Activated T-helper 17 cell treated with anti-CD3 and anti-CD28 coated beads, Interleukin-2, amount 50 U/mL, for 72 hours (primary cell): Measurements from ENCODE around the gene ABHD8. TPM values are rescaled to one million over a fixed set of nuclear protein-coding genes. Genes with fewer than 3 reads are reported as not detected.
A peak's percentile ranks its signal among the peaks of the same experiment; 100 is the strongest.

Source experiments
- ATAC-seq: fragments of 150-1000 bp; cut with Tn5 transposase; replicated peaks from 2 replicates; pipeline ENCODE4 v1.10.0; 2021; ENCODE audit warnings: mild to moderate bottlenecking, moderate library complexity
- H3K27ac Mint-ChIP-seq: one replicate; pipeline ENCODE4 v1.8.0; 2022; ENCODE audit warnings: mixed read lengths
- H3K27me3 Mint-ChIP-seq: one replicate; pipeline ENCODE4 v1.8.0; 2022; ENCODE audit warnings: mixed read lengths
- H3K36me3 Mint-ChIP-seq: one replicate; pipeline ENCODE4 v1.8.0; 2022; ENCODE audit warnings: low read depth, mild to moderate bottlenecking, mixed read lengths
- H3K4me1 Mint-ChIP-seq: one replicate; pipeline ENCODE4 v1.8.0; 2022; ENCODE audit warnings: mixed read lengths
- H3K4me3 Mint-ChIP-seq: one replicate; pipeline ENCODE4 v1.8.0; 2022; ENCODE audit warnings: mild to moderate bottlenecking, mixed read lengths
- H3K9me3 Mint-ChIP-seq: one replicate; pipeline ENCODE4 v1.8.0; 2022; ENCODE audit warnings: mixed read lengths
- total RNA-seq, 2 donors: library from RNA; stranded (reverse); gene quantifications; one replicate each; pipeline ENCODE4 v1.2.3, GENCODE V29; 2022

ABHD8 gene
- total RNA-seq, 2 donors from 2014 or later: 8.0 to 8.5 TPM

DNA sequence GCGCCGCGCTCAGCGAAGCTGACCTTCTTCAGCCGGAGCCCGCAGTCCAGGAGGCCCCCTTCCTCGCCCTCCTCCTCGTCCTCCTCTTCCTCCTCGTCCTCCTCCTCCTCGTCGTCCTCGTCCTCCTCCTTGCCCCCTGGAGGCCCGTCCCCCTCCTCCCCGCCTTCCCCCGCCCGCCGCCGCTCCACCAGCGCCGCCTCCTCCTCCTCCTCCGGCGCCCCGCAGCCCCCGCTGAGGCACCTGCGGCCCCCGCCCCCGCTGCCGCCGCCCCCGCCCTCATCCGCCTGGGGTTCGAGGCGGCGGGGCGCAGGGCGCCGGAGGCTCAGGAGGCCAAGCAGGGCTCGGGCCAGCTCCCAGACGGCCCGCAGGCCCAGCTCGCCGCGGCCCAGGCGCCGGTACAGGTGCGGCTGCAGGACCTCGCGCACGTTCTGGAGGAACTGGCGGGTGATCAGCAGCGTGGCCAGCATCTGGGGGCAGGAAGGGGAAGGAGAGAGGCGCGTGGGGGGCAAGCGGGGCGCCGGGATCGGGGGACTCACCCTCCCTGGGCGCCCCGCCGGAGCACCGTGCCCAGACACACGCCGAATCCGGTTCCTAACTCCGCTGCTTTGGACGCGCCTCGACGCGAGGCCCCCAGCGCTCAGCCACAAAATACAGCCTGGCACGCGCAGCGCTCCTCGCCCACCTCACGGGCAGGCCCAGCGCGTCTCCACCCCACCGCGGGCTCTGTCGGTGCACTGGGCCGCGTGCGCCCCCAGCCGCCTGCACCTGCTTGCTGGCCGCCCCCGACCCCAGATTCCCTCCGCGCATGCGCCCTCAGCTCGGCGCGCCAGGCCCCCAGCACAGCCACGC, 25.5 kb upstream of the ABHD8 start:
- H3K9me3 Mint-ChIP-seq: no peaks in the 10 kb centered on the region
- peak overlapping the region; percentile 61 for H3K4me3 Mint-ChIP-seq
- H3K27me3 Mint-ChIP-seq: no peaks in the 10 kb centered on the region
- ATAC-seq: peak; percentile 22
- H3K36me3 Mint-ChIP-seq: no peaks in the 10 kb centered on the region
- no peak overlapping the region for H3K27ac Mint-ChIP-seq
- peaks cover 2% of the 10 kb centered on the region for H3K4me1 Mint-ChIP-seq

DNA sequence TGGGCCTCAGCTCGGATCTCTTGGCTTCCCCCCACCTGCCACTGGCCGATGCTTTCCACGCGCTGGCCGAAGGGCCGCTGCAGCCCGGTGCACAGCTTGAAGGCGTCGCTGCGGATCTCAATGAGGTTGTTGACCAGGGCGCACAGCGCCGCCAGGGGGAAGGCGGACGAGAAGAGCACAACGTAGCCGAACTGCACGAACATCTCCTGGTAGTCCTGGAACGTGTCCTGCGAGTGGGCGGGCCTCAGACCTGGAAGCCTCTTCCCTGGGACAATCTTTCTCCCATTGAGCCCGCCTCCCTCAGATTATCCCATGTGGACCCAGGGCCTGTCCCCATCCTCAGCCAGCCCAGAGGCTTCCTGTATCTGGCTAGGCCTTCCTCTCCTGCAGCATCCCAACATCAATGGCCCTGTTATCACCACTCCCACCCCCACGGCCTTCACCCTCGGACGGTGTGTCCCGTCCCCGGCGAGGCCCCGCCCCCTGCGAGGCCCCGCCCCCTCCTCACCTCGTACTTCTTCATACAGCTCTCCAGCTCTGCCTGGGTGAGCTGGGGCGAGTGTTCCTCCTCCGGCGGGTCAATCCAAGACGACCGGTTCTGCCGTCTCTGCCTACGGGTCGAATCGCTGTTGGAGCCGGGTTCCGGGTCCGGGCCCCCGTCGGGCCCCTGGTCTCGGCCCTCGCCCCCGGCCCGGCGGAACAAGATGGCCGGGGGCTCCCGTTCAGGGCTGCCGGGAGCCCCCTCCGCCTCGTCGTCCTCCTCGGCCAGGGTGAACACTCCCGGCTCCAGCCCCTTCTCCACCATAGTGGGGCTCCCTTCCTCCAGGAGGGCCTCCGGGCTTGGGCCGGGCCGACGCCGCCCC, 24.7 kb upstream of the ABHD8 start:
- Mint-ChIP-seq H3K36me3 (peaks cover under 1% of the 10 kb centered on the region), H3K4me3 (peak overlapping the region; percentile 61), H3K27me3 (no peaks in the 10 kb centered on the region), H3K27ac (peak overlapping the region; percentile 56), H3K4me1 (no peaks in the 10 kb centered on the region), H3K9me3 (no peaks in the 10 kb centered on the region)
- ATAC-seq: peak; percentile 83

DNA sequence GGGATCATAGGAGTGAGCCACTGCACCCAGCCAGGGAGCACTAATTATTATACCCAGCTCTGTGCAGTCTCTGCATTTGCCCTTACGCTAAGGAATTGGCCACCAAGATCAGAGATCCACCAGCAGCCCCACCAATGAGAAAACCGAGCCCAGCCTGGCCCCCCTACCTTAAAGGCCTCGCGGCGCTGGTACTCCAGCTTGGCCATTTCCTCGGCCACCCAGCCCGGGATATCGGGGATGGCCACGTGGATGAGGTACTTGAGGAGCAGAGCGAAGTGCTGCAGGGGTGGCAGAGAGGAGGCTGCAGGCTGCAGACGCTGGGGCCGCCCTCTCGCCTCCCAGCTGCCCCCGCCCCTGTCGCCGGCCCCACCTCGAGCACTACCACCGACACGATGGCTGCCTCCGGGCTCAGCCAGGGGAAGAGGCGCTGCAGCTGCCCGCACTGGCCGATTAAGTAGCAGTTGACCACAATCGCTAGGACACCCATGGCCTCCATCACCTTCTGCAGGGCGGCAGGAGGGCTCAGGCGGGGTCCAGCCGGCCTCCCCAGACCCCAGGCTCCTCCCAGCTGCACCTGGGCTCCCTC, 23.9 kb upstream of the ABHD8 start:
- Mint-ChIP-seq H3K4me1 (peaks cover 5% of the 10 kb centered on the region), H3K9me3 (no peaks in the 10 kb centered on the region), H3K36me3 (peaks cover 8% of the 10 kb centered on the region), H3K27ac (no peak overlapping the region), H3K27me3 (no peaks in the 10 kb centered on the region), H3K4me3 (no peak overlapping the region)
- ATAC-seq: no peak

DNA sequence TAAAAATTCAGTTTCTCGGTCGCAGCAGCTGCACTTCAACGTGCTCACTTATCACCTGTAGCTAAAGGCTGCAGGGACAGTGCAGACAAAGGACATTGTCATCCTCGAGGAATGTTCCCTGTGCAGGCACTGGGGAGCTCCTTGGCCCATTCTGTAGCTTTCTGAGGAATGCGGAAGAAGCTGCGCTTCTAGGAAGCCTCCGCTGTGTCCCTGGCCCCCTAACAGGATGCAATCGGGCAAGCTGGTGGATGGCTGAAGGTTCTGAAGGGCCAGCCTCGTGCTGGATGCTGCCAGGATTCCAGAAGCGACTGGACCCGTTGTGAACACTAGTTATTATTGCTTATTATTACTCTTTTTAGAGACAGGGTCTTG, 23.4 kb upstream of the ABHD8 start:
- H3K27me3 Mint-ChIP-seq: no peaks in the 10 kb centered on the region
- no peak for ATAC-seq
- H3K36me3 Mint-ChIP-seq: peaks cover 10% of the 10 kb centered on the region
- peaks cover 5% of the 10 kb centered on the region for H3K4me1 Mint-ChIP-seq
- H3K27ac Mint-ChIP-seq: no peak overlapping the region
- no peaks in the 10 kb centered on the region for H3K9me3 Mint-ChIP-seq
- no peak overlapping the region for H3K4me3 Mint-ChIP-seq

DNA sequence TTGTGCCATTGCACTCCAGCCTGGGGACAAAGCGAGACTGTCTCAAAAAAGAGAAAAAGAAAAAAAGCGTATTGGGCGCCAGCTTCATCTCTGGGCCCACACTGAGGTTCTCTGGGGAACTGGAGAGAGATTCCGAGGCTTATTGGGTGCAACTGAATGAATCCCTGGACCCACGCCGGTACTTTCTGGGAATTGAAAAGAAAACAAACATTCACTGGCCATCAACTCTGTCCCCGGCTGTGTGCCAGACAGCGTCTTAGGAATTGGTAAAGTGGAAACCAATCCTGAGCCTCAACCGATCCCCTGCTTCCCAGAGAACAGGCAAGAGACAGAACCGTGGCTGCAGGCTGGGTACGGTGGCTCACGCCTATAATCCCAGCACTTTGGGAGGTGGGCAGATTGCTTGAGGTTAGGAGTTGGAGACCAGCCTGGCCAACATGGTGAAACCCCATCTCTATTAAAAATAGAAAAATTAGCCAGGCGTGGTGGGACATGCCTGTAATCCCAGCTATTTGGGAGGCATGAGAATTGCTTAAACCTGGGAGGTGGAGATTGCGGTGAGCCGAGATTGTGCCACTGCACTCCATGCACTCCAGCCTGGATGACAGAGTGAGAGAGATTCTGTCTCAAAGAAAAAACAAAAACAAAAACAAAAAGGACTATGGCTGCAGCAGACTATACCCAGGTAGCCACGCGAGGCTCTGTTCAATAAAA, 22.8 kb upstream of the ABHD8 start:
- Mint-ChIP-seq H3K27ac (no peak overlapping the region), H3K4me1 (peaks cover 5% of the 10 kb centered on the region), H3K36me3 (peaks cover 12% of the 10 kb centered on the region), H3K9me3 (no peaks in the 10 kb centered on the region), H3K4me3 (no peak overlapping the region), H3K27me3 (no peaks in the 10 kb centered on the region)
- no peak for ATAC-seq

DNA sequence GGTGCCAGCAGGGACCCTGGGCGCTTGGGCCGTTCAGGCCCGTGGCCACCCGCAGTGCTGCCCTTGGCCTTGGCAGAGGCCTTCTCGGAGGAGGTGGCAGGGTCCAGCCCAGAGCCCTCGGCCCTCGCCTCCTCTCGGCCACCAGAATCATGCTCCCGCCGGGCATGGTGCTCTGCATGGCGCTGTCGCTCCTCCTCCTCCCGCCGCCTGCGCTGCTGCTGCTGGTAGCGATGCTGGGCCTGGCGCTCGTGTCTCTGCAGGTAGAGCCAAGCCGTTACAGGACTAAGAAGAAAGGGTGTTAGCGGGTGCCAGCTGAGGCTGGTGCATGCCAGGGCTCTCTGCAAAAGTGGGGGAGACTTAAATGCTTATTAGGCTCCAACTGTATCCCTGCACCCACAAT, 21.9 kb upstream of the ABHD8 start:
- Mint-ChIP-seq H3K4me3 (no peak overlapping the region), H3K27ac (no peak overlapping the region), H3K4me1 (peaks cover 5% of the 10 kb centered on the region), H3K36me3 (peaks cover 21% of the 10 kb centered on the region), H3K9me3 (no peaks in the 10 kb centered on the region), H3K27me3 (no peaks in the 10 kb centered on the region)
- ATAC-seq: no peak

DNA sequence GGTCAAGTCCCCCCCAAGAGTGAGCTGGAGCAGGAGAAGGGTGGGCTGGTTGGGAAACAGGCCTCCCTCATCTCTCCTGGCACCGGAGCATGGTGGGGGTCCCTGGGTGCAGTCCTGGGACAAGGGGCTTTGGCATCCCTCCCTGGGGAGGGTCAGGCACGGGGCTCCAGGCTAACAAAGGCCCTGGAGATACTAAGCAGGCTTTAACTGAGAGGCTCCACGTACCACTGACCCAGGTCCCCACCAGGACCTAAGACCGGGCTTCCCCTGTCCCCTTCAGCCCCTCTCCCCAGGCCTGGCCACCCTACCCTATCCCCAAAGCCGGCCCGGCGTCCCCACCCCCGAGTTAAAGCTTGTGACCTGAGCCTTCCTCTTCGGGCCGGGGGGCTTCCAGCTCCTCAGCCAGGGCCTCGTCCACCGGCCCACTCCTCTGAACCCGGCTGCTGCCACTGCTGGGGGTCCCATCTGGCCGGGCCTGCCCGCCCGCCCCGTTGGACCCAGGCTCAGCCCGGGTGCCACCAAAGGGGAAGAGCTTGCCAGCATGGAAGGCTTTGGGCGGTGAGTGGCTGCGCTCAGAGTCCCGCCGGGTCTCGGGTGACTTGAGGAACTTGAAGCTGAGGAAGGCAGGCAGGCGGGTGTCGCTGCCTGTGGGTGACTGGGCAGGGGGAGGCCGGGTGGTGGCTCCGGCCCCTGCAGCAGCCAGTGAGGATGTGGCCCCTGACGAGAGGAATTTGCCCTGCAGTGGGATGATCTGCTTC, 21.3 kb upstream of the ABHD8 start:
- H3K4me1 Mint-ChIP-seq: peaks cover 5% of the 10 kb centered on the region
- peaks cover 27% of the 10 kb centered on the region for H3K36me3 Mint-ChIP-seq
- H3K4me3 Mint-ChIP-seq: no peak overlapping the region
- no peak overlapping the region for H3K27ac Mint-ChIP-seq
- H3K9me3 Mint-ChIP-seq: no peaks in the 10 kb centered on the region
- H3K27me3 Mint-ChIP-seq: no peaks in the 10 kb centered on the region
- no peak for ATAC-seq

DNA sequence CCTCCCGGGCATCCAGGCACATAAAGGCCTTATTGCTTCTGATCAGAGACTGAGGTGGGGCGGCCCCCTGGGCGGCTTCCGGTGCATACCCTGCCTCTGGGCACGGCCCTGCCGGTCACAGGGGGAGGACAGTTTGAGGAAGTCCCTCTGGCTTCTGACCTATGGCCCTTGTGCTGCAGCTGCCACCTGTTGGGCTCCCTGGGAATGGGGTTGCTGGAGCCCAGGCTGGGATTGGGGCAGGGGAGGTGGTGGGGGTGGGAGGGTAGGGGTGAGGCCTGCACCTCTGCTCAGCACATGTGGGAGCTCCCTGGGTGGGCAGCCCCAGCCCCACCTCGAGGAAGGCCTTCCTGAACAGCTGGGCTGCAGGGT, 20.7 kb upstream of the ABHD8 start:
- peak; percentile 19 for ATAC-seq
- Mint-ChIP-seq H3K36me3 (peaks cover 33% of the 10 kb centered on the region), H3K27ac (no peak overlapping the region), H3K9me3 (no peaks in the 10 kb centered on the region), H3K4me3 (no peak overlapping the region), H3K27me3 (no peaks in the 10 kb centered on the region), H3K4me1 (peaks cover 5% of the 10 kb centered on the region)

DNA sequence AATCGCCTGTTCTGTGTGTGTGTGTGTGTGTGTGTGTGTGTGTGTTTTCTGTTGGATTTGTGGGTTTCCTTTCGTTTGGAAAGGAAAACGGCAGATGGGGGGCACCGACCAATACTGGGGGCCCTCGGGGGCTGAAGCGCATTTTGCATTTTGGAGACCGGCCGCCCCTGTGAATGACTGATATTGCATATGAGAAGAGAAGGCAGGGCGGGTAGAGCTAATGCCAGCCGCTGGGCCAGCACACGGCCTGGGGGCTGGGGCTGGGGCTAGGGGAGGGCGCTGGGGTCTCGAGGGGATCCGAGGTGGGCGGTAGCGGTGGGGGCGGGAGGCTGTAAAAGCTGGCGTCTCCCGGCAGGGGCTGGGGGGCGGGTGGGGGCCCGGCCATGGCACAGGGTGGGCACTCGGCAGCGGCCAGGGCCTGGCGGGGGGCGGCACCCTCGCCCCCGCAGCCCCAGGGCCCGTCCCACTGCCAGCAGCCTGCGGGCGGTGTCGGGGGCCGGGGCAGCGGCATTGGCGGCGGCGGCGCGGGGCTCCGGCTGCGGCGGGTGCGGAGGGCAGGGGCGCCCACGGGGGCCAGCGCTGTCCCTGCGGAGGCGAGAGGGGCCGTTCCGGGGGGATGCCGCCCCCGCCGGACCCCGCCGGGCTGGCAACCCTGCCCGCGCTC, 20.2 kb upstream of the ABHD8 start:
- no peaks in the 10 kb centered on the region for H3K9me3 Mint-ChIP-seq
- H3K4me1 Mint-ChIP-seq: peaks cover 5% of the 10 kb centered on the region
- no peaks in the 10 kb centered on the region for H3K27me3 Mint-ChIP-seq
- peak overlapping the region; percentile 12 for H3K4me3 Mint-ChIP-seq
- peaks cover 35% of the 10 kb centered on the region for H3K36me3 Mint-ChIP-seq
- ATAC-seq: no peak
- no peak overlapping the region for H3K27ac Mint-ChIP-seq

DNA sequence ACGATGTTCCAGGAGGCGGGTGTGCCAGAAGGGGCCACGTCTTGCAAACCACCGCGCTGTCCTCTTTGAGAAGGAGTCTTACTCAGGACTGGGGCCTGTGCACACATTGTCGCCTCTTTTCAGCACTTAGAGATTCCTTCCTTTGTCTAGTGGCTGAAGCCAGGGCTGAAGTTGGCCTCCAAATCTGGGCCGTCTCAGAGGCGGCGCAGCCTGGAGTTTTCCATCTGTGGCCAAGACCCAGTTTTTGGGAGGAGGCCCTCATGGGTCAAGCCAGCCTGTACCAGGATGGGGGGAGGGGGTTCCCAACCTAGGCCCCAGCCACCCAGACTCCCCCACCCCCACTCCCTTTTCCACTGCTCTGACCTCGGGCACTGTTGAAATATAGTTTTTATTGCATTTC, 19.6 kb upstream of the ABHD8 start:
- H3K4me1 Mint-ChIP-seq: peaks cover 5% of the 10 kb centered on the region
- no peak for ATAC-seq
- peaks cover 36% of the 10 kb centered on the region for H3K36me3 Mint-ChIP-seq
- no peak overlapping the region for H3K27ac Mint-ChIP-seq
- H3K9me3 Mint-ChIP-seq: no peaks in the 10 kb centered on the region
- H3K27me3 Mint-ChIP-seq: no peaks in the 10 kb centered on the region
- peak overlapping the region; percentile 12 for H3K4me3 Mint-ChIP-seq

DNA sequence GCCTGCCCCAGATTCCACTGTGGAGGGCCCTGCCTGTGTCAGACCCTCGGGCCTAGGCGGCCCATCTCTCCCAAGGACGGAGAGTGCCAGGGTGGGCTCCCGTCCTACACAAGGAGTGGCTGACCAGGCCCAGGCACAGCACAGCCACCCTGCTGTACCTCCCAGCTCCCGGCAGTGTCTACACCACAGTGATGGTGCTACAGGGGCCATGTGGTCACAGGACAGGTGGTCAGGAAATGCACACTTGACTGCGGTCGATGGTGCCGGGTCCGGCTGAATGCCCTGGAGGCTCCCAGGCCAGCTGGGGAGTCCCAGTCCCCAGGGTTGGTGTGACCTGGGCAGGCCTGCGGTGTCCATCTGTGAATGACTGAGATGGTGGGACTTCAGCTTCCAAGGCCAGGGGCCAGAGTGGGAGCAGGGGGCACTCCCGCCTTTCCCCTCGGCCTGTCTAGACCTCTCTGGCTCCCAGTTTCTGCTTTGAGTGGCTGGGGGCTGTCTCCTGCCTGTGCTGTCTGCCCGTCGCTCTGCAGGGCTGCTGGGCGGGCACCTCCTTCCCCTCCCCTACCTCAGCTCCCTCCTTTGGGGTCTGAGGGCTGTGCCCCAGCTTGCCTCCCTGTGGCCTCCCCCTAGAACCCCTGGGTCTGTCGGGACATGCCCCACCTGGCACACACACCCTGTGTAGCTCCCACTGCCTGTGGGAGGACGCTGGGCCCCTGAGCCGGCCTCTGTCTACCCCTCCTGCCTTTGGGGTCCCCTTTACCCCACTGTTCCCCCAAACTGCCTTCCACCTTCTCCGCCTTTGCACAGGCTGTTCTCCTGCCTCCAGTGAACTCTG, 18.6 kb upstream of the ABHD8 start:
- Mint-ChIP-seq H3K27me3 (no peaks in the 10 kb centered on the region), H3K36me3 (peaks cover 46% of the 10 kb centered on the region), H3K9me3 (no peaks in the 10 kb centered on the region), H3K27ac (no peak overlapping the region), H3K4me3 (no peak overlapping the region), H3K4me1 (peaks cover 5% of the 10 kb centered on the region)
- no peak for ATAC-seq

DNA sequence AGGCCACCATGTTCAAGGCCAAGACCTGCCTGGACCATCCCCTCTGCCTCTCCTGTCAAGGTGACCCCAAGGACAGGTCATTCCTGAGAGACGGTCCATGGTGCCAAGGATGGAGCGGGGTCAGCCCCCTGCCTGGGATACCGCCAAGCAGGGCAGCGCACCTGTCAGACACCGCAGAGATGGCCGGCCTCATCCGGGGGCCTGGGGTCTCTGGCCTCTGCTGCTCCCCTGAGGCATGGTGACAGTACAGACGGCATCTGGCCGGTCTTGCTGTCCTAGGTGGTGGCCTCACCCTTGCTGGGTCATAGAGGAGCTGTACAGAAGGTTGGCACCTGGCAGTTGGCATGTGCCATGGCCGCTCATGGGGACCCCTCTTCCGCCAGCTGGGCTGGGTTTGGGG, 17.2 kb upstream of the ABHD8 start:
- Mint-ChIP-seq H3K9me3 (no peaks in the 10 kb centered on the region), H3K36me3 (peaks cover 61% of the 10 kb centered on the region), H3K4me1 (peaks cover 5% of the 10 kb centered on the region), H3K27ac (no peak overlapping the region), H3K4me3 (no peak overlapping the region), H3K27me3 (no peaks in the 10 kb centered on the region)
- no peak for ATAC-seq
